Measurements from ENCODE around the gene MRPL30. TPM values are rescaled to one million over a fixed set of nuclear protein-coding genes. Genes with fewer than 3 reads are reported as not detected.

Gene MRPL30
- total and polyA plus RNA-seq, 2 donors (not counting 1 experiment from before 2014, with no cell fraction given), result 26.8 to 39.3 TPM

- Histone ChIP-seq H3K9me3 (ENCODE audit: control insufficient read depth, insufficient read depth, low read depth, low read length) (no peaks in the 10 kb centered on the region), H3K36me3 (ENCODE audit: control insufficient read depth, insufficient read depth, low read length) (no peaks in the 10 kb centered on the region), H3K79me2 (ENCODE audit: control insufficient read depth, insufficient read depth, low read length) (peaks cover 51% of the 10 kb centered on the region), H3K27me3 (ENCODE audit: control insufficient read depth, insufficient read depth, low read length) (no peaks in the 10 kb centered on the region), H3K27ac (ENCODE audit: insufficient read depth, low read length) (no peak overlapping the region), H4K20me1 (ENCODE audit: control insufficient read depth, extremely low read depth, insufficient read depth, low read length) (no peaks in the 10 kb centered on the region), H3K9ac (ENCODE audit: insufficient read depth, low read length) (no peak overlapping the region), H3K4me1 (ENCODE audit: control insufficient read depth, extremely low read depth, insufficient read depth, low read length) (no peaks in the 10 kb centered on the region), H2AFZ (ENCODE audit: low read length) (no peak overlapping the region), H3K4me3 (replicated peaks in 1 of 4; ENCODE audit: control extremely low read depth in 1 of 4, insufficient read depth in 1 of 4, low read depth in 3 of 4, low read length in 4 of 4) (no peak overlapping the region), H3K4me2 (ENCODE audit: extremely low read depth, insufficient read depth, low read length) (no peak overlapping the region)
- no peak for DNase-seq (ENCODE audit: low read depth in 2 of 2)
- no peak for TF ChIP-seq EZH2 (IDR thresholded peaks at IDR 0.05; ENCODE audit: low read length, missing control alignments)
Observed at GRCh38 chr2:99184811-99185210, 3.8 kb downstream of the MRPL30 start.

DNA sequence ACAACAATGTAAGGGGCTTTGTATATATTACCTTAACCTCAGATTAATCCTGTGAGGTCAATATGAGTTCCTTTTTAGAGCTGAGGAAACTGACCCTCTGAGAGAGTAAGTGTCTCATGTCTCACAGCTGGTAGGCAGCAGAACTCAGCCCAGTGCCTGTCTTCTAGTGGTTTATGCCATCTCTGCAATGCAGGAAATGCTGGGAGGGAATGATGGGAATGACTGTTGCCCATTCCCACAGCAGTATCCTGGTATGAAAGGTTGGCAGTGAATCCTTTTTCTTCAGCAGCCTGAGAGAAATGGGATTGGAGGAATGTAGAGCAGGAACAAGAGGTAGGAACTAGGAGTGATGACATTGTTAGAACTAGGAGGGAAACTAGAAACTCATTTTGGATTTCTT is 6.0 kb downstream of the MRPL30 start:
- Histone ChIP-seq H3K27ac (ENCODE audit: insufficient read depth, low read length) (no peak overlapping the region), H3K4me3 (replicated peaks in 1 of 4; ENCODE audit: control extremely low read depth in 1 of 4, insufficient read depth in 1 of 4, low read depth in 3 of 4, low read length in 4 of 4) (no peak overlapping the region), H3K79me2 (ENCODE audit: control insufficient read depth, insufficient read depth, low read length) (peaks cover 31% of the 10 kb centered on the region), H2AFZ (ENCODE audit: low read length) (no peak overlapping the region), H4K20me1 (ENCODE audit: control insufficient read depth, extremely low read depth, insufficient read depth, low read length) (no peaks in the 10 kb centered on the region), H3K4me1 (ENCODE audit: control insufficient read depth, extremely low read depth, insufficient read depth, low read length) (no peaks in the 10 kb centered on the region), H3K9ac (ENCODE audit: insufficient read depth, low read length) (no peak overlapping the region), H3K4me2 (ENCODE audit: extremely low read depth, insufficient read depth, low read length) (no peak overlapping the region), H3K9me3 (ENCODE audit: control insufficient read depth, insufficient read depth, low read depth, low read length) (no peaks in the 10 kb centered on the region), H3K36me3 (ENCODE audit: control insufficient read depth, insufficient read depth, low read length) (no peaks in the 10 kb centered on the region), H3K27me3 (ENCODE audit: control insufficient read depth, insufficient read depth, low read length) (no peaks in the 10 kb centered on the region)
- TF ChIP-seq EZH2 (IDR thresholded peaks at IDR 0.05; ENCODE audit: low read length, missing control alignments), result no peak
- TF ChIP-seq, protein P1, sequence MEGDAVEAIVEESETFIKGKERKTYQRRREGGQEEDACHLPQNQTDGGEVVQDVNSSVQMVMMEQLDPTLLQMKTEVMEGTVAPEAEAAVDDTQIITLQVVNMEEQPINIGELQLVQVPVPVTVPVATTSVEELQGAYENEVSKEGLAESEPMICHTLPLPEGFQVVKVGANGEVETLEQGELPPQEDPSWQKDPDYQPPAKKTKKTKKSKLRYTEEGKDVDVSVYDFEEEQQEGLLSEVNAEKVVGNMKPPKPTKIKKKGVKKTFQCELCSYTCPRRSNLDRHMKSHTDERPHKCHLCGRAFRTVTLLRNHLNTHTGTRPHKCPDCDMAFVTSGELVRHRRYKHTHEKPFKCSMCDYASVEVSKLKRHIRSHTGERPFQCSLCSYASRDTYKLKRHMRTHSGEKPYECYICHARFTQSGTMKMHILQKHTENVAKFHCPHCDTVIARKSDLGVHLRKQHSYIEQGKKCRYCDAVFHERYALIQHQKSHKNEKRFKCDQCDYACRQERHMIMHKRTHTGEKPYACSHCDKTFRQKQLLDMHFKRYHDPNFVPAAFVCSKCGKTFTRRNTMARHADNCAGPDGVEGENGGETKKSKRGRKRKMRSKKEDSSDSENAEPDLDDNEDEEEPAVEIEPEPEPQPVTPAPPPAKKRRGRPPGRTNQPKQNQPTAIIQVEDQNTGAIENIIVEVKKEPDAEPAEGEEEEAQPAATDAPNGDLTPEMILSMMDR (conservative IDR thresholded peaks at IDR 0.05 in 1 of 2, IDR thresholded peaks at IDR 0.05 in 1 of 2; ENCODE audit: low read depth in 1 of 2, low read length in 2 of 2), result no peak
- no peak for DNase-seq (ENCODE audit: low read depth in 2 of 2)

GRCh38 chr2:99188357-99188756 is 7.4 kb downstream of the MRPL30 start:
- no peaks in the 10 kb centered on the region for H3K36me3 ChIP-seq (ENCODE audit: control insufficient read depth, insufficient read depth, low read length)
- peaks cover 19% of the 10 kb centered on the region for H3K79me2 ChIP-seq (ENCODE audit: control insufficient read depth, insufficient read depth, low read length)
- no peaks in the 10 kb centered on the region for H3K27me3 ChIP-seq (ENCODE audit: control insufficient read depth, insufficient read depth, low read length)
- H4K20me1 ChIP-seq (ENCODE audit: control insufficient read depth, extremely low read depth, insufficient read depth, low read length), result no peaks in the 10 kb centered on the region
- DNase-seq (ENCODE audit: low read depth in 2 of 2), result no peak
- no peak overlapping the region for H3K4me3 ChIP-seq (replicated peaks in 1 of 4; ENCODE audit: control extremely low read depth in 1 of 4, insufficient read depth in 1 of 4, low read depth in 3 of 4, low read length in 4 of 4)
- no peaks in the 10 kb centered on the region for H3K9me3 ChIP-seq (ENCODE audit: control insufficient read depth, insufficient read depth, low read depth, low read length)
- no peak overlapping the region for H3K9ac ChIP-seq (ENCODE audit: insufficient read depth, low read length)
- H3K4me1 ChIP-seq (ENCODE audit: control insufficient read depth, extremely low read depth, insufficient read depth, low read length), result no peaks in the 10 kb centered on the region
- no peak overlapping the region for H3K4me2 ChIP-seq (ENCODE audit: extremely low read depth, insufficient read depth, low read length)
- no peak overlapping the region for H2AFZ ChIP-seq (ENCODE audit: low read length)
- no peak overlapping the region for H3K27ac ChIP-seq (ENCODE audit: insufficient read depth, low read length)
- TF ChIP-seq EZH2 (IDR thresholded peaks at IDR 0.05; ENCODE audit: low read length, missing control alignments), result no peak
- TF ChIP-seq, protein P1 (conservative IDR thresholded peaks at IDR 0.05 in 1 of 2, IDR thresholded peaks at IDR 0.05 in 1 of 2; ENCODE audit: low read depth in 1 of 2, low read length in 2 of 2), result no peak

Measured in fibroblast of lung (primary cell).